HG02852 (cell line): ENCODE measurements around the gene AKR7A3.
"Not testable (repeated sequence)": the region's sequence is repeated elsewhere in the genome, so short reads cannot be mapped to it uniquely, and the experiment has no call there.

ENCODE experiments used
- ATAC-seq: cut with Tn5 transposase; IDR thresholded peaks from one replicate; pipeline ENCODE4 v1.9.1; 2021; ENCODE audit warnings: mild to moderate bottlenecking, moderate library complexity; ENCODE audit not compliant: unreplicated experiment

Gene AKR7A3

DNA sequence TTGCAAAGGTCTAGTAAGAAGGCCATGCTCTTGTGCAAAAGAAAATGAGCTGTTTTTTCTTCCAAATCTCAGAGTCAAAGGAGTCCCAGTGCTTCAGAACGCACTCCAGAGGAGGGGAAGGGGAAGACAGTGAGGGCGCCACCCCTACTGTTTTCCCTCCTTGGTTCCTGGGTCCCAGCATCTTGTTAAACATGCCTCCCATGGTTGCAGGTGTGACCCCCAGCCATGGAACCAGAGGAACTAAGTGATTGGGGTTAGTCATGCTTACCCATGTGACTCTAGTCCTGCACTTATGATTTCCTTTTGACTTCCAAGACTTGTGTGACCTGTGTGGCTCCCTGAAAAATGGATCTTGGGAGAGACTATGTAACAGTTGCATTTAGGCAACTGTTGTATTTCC lies 6.1 kb upstream of the AKR7A3 start:
- no peak for ATAC-seq

DNA sequence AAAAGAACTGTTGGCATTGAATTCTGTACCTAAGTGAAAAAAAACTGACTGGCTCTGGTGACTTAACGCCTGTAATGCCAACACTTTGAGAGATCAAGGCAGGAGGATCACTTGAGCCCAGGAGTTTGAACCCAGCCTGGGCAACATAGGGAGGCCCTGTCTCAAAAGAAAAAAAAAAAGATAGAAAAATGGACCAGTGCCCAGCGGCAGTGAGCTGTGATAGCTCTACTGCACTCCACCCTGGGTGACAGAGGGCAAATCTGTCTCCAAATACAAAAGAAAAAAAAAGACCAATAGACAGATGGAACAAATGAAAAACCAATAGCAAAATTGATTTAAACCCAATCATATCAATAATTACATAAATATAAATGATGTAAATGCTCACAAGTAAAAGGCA lies 674 bp upstream of the AKR7A3 start:
- no peak for ATAC-seq

DNA sequence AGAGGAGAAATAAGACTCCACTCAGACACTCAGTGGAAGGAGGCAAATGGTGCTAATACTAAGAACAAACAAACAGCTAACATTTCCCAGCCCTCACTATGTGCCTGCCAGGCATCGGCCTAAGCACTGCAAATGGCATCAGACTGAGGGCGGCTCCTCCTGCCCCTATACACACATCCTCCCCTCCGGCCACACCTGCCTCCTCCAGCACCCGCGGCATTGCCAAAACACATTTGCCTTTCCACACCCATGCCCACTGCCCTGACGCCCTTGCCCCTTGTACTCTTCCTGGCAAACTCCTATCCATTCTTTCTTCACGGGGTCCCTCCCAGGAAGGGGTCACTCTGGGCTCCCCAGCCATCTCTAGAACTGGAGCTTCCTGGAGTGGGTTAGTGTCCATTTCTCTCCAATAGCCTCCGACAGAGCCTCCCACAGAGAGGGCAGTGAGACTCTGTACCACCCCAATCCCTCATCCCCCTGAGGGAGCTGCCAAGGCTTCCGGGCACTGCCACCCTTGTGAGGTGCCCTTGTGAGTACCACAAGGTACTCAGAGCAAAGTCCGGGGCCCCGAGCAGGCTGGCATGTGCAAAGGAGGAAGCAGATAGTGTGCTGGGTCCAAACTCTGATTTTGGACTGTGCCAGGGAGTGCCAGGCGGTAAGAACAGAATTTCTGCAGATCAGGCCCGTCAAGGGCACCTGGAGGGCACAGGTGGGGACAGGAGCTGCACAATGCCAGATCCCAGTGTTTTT lies 959 bp downstream of the AKR7A3 start:
- ATAC-seq: no peak

DNA sequence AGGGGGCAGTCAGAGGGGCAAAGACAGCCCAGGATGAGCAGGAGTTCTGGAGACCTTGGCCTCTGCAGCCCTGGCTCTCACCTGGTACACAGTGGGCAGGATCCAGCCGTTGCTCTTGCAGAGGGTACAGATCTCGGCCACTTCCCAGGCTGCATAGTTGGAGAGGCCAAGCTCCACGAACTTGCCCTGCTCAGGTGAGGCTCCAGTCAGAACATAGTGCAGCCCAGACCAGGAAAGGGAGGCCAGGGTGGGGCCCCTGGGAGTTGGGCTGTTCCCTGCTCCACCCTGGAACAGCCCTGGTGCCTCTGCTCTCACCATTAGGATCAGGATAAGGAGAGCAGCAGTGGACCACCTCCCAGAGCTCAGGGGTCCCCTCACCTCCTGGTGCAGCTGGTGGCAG lies 2.8 kb downstream of the AKR7A3 start:
- ATAC-seq: not testable (repeated sequence)

GRCh38 chr1:19285366-19285765 lies 3.2 kb downstream of the AKR7A3 start:
- not testable (repeated sequence) for ATAC-seq

- no peak for ATAC-seq
Measured at GRCh38 chr1:19284881-19285280, 3.7 kb downstream of the AKR7A3 start.

GRCh38 chr1:19283891-19284290 lies 4.7 kb downstream of the AKR7A3 start:
- no peak for ATAC-seq

- no peak for ATAC-seq
Measured at GRCh38 chr1:19274636-19275035, 13.9 kb downstream of the AKR7A3 start.

DNA sequence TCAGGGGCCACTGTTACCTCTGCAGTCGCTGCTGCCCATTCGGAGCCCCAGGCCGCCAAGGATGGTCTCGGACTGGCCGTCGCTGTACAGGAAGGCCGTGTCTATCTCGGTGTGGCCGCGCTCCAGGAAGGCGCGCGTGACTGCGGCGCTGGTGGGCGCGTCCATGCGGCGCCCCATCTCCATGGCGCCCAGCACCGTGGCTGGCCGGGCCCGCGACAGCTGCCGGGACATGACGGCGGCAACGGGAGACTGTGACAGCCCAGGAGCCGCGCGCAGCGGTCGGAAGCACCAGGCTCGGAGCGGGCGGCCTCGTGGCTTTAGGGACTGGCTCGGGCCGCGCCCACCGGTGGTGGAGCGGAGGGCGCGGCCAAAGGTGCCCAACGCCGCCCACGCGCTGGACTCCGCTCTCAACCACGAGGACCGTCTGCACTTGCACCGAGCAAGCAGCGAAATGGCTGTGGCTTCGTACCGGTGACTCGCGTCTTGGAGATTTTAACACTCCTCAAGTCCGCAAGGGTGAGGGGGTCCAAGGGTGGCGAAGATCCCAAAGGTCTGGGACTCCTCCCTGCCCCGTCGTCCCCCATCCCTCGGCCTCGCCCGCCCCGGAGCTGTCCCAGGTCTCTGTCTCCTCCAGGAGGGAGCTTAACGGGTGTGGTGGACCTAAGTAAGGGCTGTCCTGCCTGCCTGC lies 14.6 kb downstream of the AKR7A3 start:
- ATAC-seq: not testable (repeated sequence)

GRCh38 chr1:19273106-19273843 lies 15.3 kb downstream of the AKR7A3 start:
- ATAC-seq: no peak

DNA sequence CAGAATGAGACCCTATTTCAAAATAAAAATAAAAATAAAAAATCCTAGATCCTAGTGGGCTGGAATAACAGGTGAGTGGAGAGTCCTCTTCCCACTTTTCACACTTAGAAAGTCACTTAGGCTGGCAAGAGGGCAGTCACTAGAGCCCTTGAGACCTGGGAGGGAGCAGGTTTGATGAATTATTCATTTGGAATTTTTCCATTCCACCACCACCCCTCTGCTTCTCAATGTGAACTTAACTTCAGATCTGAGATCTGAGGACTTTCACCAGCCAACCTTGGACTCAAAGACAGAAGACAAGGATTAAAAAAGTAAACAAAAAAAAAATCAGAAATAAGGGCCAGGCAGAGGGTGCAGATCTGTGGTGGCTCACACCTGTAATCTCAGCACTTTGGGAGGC lies 16.5 kb downstream of the AKR7A3 start:
- ATAC-seq: no peak

DNA sequence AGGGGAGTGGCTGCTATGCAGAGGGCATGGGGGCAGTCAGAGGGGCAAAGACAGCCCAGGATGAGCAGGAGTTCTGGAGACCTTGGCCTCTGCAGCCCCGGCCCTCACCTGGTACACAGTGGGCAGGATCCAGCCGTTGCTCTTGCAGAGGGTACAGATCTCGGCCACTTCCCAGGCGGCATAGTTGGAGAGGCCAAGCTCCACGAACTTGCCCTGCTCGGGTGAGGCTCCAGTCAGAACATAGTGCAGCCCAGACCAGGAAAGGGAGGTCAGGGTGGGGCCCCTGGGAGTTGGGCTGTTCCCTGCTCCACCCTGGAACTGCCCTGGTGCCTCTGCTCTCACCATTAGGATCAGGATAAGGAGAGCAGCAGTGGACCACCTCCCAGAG lies 18.2 kb downstream of the AKR7A3 start:
- not testable (repeated sequence) for ATAC-seq

DNA sequence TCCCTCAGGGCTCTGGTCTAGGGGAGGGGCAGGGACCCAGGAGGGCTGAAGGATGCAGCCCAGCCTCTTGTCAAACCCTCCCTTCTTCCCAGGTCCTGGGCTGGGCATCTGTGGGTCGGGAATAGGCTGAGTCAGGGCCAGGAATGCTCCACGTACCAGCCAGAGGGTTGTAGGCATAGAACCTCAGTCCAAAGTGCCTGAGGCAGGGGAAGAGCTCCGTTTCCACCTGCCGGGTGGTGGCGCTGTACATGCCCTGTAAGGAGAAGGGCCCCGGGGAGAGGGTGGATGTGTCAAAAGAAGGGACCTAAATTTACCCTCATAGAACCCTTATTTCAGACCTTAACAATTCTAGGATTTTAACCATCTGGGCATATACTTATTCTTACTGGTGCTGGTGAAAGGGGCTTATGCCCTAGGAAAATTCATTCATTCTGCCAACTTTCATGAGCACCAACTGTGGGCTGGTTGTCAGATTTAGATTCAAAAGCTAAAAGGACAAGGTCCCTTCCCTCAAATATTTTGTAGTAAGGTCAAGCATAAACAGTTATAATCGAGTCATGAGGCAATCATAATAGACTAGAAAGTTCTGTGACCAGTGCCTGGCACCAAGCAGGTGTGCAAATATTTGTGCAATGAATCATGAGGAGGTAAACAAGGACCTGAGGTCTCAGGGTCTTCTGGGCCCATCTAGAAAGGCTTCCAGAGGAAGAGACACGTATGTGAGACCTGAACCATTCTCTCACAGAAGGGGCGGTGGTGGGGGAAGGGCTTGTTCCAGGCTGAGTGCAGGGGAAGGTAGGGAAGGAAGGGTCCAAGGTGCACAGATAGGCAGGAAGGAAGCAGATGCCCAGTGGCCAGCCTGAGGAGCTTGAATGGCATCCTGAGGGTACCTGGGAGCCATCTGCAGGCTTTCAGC lies 18.9 kb downstream of the AKR7A3 start:
- ATAC-seq: not testable (repeated sequence)

- ATAC-seq: no peak
Measured at GRCh38 chr1:19268445-19268844, 20.1 kb downstream of the AKR7A3 start.

DNA sequence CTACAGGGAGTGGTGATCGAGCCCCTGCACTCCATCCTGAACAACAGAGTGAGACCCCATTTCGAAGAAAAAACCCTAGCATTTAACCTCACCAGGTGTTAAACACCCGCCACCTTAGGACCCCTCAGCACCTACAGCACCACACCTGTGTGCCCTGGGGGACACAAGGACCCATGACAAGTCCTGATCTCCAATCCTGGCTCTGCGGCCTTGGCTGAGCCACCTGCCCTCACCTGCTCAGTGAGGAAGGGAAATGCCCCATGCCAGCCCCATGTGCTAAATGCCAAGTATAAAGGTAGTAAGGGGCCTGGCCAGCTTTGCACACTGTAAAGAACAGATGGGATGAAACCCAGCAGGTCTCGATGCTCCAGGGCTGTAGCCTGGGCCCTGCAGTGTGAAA lies 25.8 kb downstream of the AKR7A3 start:
- ATAC-seq: no peak

DNA sequence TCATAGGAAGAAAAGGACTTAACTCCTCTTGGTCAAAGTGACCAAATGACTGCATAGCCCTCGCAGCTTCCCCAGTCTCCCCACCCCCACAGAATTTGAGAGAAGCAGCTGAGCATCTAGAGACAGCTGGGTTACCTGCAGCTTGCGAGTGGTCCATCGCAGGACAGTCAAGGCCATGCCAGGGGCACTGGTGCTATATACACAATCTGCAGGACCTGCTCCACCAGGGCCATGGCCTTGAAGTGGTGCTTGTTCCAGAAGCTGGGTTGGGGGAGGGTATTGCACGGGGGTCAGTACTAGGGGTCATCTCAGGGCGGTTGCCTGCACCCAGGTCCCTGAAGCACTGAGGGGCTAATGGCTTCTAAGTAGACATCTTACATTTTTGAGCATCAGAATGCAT lies 26.5 kb downstream of the AKR7A3 start:
- no peak for ATAC-seq

DNA sequence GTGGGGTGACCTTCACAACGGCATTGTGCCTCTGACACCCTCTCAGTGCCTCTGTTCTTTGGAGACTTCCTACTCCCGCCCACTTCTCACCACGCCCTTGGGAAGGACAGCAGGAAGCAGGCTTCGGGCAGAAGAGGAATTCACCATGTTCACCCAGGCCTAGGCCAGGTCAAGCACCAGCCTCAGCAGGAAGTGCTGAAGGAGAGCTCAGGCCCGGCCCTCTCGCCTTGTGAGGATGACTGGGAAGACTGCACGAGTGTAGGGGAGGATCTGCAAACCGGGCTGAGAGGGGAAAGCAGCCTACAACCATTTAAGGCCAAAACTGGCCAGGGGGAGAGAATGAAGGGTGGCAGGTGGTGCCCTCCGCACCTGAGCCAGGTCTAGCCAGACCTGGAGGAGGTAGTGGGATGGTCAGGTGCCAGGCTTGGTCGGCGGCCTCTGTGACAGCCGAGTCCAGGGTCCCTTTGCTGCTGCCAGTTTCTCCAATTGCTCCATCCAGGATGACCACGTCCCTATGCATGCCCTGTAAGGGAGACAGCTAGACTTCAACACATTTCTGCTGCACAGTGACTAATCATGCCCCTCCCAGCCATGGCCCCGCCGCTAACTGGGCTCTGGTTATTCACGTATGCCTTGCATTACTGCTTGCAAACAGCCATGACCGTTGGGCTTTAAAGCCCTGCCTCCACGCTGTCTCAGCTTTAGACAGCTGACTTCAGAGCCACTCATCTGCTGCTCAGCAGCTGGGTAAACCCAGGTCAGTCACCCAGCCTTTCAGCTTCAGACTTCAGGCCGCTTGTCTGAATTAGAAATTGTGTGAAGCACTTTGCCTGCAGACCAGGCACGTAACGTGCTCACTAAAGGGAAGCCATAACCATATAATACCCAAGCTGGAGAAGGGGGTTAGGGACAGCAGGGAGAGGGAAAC lies 28.1 kb downstream of the AKR7A3 start:
- no peak for ATAC-seq

DNA sequence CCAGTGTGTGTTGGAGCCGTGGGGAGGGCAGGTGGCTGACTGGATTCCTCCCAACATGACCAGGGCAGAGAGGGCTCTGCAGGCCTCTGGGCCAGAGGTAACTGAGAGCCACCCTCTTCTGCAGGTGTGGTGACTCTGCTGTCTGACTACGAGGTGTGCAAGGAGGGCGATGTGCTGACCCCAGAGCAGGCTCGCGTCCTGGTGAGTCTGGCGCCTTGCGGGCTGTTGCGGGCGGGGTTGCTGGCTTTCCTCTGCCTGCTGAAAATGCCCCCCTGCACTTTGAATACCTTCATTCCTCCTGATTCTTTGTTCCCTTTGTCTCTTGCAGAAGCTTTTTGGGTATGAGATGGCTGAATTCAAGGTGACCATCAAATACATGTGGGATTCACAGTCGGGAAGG lies 30.2 kb downstream of the AKR7A3 start:
- ATAC-seq: no peak

DNA sequence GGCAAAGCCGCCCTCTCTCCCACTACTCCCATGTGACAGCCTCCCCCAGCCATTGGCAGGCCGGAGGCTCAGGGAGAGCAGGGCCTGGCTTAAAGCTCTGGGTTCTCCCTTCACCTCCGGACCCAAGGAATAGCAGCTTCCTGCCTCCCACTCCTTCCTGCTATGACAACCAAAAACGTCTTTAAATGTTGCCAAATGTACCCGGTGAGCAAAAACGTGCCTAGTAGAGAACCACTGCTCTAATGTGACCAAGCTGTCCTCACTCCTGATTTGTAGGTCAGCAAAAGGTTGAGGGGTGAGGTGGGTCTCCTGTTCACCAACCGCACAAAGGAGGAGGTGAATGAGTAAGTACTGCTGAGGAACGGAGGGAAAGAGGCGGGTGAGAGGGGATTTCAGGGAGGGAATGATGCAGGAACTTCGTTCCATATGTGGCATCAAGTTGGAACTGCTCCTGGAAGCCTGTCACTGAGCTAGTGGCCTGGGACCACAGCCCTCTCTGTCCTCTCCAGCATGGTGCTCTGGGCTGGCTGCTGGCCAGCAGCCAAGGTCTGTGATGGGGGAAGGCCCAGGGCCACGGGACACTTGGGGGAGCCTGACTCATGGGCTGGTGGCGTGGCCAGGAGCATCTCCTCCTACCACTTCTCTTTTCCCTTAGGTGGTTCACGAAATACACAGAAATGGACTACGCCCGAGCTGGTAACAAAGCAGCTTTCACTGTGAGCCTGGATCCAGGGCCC lies 31.2 kb downstream of the AKR7A3 start:
- no peak for ATAC-seq
